ENCODE results near the gene MRLN.

DNA sequence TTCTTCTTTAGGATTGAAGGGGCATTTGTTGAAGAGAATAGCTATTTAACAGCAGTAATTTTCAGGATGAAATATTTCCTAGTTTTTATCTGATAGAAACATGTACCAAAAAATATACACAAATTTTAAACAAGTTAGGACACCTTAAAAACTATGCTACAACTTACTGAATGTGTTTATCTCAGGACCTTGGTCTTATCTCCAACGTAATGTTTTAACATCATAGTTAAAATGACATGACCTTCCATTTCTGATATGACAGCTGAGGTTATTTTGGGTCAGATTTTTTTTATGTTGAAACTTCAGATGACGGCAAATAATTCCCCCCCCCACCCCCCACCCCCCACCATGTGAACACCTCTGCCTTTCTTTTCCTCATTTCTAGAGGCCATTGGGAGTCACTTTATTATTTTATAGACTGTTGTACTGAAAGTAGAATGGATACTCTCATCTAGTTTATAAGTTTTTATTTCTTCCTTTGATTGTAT is 8.0 kb downstream of the MRLN start:
- TF ChIP-seq TAF1 (IDR thresholded peaks at IDR 0.05; ENCODE audit: low read depth): no peak
- no peak for TF ChIP-seq EZH2 (IDR thresholded peaks at IDR 0.05; ENCODE audit: borderline replicate concordance, insufficient read depth, low read length, poor library complexity, severe bottlenecking)
- TF ChIP-seq, protein P1, sequence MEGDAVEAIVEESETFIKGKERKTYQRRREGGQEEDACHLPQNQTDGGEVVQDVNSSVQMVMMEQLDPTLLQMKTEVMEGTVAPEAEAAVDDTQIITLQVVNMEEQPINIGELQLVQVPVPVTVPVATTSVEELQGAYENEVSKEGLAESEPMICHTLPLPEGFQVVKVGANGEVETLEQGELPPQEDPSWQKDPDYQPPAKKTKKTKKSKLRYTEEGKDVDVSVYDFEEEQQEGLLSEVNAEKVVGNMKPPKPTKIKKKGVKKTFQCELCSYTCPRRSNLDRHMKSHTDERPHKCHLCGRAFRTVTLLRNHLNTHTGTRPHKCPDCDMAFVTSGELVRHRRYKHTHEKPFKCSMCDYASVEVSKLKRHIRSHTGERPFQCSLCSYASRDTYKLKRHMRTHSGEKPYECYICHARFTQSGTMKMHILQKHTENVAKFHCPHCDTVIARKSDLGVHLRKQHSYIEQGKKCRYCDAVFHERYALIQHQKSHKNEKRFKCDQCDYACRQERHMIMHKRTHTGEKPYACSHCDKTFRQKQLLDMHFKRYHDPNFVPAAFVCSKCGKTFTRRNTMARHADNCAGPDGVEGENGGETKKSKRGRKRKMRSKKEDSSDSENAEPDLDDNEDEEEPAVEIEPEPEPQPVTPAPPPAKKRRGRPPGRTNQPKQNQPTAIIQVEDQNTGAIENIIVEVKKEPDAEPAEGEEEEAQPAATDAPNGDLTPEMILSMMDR (IDR thresholded peaks at IDR 0.05; ENCODE audit: poor library complexity, severe bottlenecking): no peak
- no peak for TF ChIP-seq SMC3 (conservative IDR thresholded peaks at IDR 0.05; ENCODE audit: poor library complexity)
- TF ChIP-seq, protein P2, sequence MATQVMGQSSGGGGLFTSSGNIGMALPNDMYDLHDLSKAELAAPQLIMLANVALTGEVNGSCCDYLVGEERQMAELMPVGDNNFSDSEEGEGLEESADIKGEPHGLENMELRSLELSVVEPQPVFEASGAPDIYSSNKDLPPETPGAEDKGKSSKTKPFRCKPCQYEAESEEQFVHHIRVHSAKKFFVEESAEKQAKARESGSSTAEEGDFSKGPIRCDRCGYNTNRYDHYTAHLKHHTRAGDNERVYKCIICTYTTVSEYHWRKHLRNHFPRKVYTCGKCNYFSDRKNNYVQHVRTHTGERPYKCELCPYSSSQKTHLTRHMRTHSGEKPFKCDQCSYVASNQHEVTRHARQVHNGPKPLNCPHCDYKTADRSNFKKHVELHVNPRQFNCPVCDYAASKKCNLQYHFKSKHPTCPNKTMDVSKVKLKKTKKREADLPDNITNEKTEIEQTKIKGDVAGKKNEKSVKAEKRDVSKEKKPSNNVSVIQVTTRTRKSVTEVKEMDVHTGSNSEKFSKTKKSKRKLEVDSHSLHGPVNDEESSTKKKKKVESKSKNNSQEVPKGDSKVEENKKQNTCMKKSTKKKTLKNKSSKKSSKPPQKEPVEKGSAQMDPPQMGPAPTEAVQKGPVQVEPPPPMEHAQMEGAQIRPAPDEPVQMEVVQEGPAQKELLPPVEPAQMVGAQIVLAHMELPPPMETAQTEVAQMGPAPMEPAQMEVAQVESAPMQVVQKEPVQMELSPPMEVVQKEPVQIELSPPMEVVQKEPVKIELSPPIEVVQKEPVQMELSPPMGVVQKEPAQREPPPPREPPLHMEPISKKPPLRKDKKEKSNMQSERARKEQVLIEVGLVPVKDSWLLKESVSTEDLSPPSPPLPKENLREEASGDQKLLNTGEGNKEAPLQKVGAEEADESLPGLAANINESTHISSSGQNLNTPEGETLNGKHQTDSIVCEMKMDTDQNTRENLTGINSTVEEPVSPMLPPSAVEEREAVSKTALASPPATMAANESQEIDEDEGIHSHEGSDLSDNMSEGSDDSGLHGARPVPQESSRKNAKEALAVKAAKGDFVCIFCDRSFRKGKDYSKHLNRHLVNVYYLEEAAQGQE (IDR thresholded peaks at IDR 0.05; ENCODE audit: borderline replicate concordance): no peak
- TF ChIP-seq RAD21 (conservative IDR thresholded peaks at IDR 0.05): no peak
- no peak for TF ChIP-seq EP300 (conservative IDR thresholded peaks at IDR 0.05; ENCODE audit: poor library complexity, severe bottlenecking)
- no peak for TF ChIP-seq MXI1 (conservative IDR thresholded peaks at IDR 0.05; ENCODE audit: poor library complexity, severe bottlenecking)
- no peak for TF ChIP-seq POLR2AphosphoS5 (IDR thresholded peaks at IDR 0.05)

Measured in neural cell (in vitro differentiated cells).